CD4-positive, alpha-beta T cell treated with Interferon alpha-2 for 1 hour (primary cell): Measurements from ENCODE around the gene AHNAK.

ENCODE experiments used
- DNase-seq, 2 donors: peaks; one replicate each; pipeline ENCODE4 v3.0.0-alpha.2; 2020 to 2022

The AHNAK gene

DNA sequence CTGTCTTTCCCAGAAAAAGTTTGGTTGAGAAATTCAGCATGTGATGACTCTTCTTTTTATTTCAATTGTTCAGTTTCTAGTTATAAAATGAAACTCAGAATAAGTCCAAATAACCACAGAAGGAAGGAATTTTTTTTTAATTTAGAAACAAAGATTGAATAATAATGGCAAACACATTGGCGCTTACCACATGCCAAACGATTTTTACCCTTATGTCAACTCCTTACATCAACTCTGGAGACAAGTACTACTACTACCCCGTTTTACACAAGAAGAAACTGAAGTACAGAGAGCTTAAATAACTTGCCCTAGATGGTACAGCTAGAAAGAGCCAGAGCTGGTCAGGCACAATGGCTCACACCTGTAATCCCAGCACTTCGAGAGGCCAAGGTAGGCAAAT is 52.4 kb downstream of the AHNAK start:
- DNase-seq = no peak

DNA sequence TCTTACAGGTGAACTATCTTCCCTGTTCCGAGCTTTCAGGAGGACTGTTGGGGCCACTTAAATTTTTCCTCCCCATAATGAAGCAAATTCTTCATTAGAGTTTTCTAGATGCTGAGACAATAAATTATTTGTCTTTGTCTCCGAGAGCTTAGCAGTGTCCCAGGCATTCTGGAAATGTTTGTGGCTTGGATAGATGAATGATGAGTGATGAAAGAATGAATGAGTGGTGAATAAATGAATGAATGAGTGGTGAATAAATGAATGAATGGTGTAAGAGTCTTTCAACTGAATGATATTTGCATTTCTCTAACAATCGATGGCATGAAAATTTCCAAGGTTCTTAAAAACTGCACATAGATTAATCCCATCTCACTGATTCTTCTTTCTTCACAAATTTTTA is 52.8 kb downstream of the AHNAK start:
- no peak for DNase-seq

DNA sequence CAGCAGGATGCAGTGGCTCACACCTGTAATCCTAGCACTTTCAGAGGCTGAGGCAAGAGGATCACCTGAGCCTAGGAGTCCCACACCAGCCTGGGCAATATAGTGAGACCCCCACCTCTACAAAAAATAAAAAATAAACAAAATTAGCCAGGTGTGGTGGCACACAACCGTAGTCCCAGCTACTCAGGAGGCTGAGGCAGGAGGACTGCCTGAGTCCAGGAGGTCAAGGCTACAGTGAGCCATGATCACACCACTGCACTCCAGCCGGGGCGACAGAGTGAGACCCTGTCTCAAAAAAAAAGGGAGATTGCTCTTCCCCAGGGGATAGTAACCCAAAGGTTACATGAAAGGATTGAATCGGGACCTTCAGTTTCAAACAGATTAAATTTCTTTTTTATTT is 54.0 kb downstream of the AHNAK start:
- no peak for DNase-seq

DNA sequence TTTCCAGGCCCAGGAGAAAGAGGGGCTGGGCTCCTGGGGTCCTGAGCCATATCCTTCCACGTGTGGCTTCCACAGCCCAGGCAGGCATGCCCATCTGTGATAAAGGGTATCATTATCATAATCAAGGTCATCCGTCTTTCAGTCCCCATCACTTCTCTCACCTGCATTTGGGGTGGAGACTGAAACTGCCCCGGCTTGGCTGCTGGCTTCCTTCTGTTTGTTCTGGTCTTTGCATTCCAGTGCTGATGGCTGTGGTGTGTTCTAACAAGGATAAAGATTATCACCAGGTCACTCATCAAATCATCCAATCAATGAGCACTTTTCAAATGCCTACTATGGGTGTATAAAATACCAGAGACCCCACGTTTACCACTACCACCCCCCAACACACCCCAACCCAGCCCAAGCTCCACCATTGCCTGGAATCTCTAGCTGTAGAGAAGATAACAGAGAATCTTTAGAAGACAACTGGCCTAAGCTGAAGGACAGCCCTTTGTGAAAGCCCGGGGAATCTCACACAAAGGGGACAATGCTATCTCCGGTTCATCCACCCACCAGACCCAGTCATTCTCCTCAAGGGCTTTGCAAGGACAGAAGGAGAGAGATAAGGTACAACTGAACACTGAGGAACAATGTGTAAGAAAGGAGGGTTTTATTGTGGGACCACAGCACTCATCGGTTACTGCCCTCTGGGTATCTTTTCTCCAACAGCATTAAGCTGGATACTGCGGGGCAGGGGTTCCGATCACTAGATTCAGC is 54.9 kb downstream of the AHNAK start:
- DNase-seq = no peak

DNA sequence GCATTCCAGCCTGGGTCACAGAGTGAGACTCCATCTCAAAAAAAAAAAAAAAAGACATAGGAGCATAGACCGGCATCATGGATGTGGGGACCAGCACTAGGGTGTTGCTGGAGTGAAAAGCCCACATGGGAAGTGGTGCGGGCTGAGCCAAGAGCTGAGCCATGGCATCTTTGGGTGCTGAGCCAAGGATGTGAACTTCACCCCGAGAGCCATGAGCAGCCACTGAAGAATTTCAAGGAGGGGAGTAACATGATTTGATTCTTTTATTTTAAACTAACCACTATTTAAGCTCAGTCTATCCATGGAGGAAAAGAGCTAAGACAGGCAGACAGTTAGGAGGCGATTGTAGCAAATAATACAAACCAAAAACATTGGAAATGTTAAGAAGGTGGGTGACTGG is 57.4 kb downstream of the AHNAK start:
- no peak for DNase-seq

DNA sequence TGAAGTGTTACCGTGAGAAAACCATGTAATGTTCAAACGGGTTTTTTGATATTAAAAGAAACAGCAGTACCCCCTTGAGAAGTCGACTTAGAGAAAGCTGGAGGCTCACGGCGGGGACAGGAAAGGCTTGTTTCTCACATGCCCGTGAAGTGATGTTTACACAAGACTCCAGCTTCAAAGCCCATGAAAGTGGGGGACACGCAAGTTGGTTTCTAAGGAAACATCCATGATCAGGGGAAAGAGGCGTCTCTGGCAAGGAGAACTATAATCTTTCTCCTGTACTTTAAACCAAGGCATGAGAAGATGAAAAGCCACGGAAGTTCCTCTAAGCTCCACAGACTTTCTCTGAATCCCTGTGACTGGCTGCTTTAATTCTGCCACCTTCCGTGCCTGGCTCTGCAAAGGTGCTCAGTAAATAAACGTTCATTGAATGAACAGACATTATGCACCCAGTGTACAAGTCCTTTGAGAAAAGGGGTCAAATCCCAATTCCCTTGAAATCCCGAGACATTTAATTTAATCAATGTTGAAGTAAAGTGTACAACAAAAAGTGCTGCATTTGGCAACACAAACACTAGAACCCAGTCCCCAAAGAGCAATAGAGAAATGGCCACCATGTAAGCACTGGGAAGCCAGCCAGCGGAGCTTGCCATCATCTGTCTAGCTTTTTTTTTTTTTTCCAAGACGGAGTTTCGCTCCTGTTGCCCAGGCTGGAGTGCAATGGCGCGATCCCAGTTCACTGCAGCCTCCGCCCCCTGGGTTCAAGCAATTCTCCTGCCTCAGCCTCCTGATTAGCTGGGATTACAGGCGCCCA is 58.7 kb downstream of the AHNAK start:
- no peak for DNase-seq

DNA sequence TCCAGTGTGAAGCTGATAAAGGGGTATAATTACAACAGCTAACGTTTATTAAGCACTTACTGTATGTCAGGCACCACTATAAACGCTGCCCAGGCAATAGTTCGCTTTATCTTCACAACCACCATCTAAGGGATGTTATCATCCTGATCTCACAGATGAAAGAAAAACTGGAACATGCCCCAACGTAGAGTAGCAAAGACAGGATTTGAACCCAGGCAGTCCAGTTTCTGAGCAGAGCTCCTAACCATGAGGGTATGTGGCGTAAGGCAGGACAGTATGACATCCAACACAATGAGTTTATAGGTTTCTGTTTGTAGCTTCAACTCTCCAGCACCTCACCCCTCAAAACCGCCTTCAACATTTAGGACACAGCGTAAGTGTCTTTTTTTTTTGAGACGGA is 59.5 kb downstream of the AHNAK start:
- no peak for DNase-seq

DNA sequence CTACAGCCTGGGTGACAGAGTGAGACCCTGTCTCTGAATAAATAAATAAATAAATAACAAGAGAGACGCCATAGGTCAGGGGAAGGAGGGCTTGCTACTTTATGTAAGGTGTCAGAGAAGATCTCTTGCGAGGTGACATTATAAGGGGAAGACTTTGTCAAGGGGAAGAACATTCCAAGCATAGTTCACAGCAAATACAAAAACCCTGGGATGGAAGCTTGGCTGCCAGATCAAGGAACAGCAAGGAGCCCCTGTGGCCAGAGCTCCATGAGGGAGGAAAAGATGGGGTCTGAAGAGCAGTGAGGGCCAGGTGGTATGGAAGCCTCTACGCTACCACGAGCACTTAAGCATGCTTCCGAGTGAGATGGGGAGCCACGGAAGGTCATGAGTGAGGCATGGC is 62.3 kb downstream of the AHNAK start:
- no peak for DNase-seq

DNA sequence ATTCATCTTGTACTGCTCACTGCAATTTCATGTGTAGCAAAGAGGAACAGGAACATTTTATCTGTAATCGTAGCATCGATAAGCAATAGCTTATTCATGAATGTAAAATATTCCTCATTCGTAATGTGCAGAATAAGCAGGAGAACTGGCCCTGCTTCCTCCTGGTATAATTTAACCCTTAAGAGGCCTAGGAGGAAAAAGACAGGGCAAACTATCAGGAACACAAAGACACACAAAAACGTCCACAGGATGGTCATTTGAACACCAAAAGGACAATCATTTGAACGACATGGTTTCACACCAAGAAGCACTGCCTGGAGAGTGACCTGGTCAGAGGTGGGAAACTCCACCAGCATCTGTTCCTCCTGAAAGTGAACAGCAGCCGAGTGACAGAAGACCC is 63.9 kb downstream of the AHNAK start:
- no peak for DNase-seq

DNA sequence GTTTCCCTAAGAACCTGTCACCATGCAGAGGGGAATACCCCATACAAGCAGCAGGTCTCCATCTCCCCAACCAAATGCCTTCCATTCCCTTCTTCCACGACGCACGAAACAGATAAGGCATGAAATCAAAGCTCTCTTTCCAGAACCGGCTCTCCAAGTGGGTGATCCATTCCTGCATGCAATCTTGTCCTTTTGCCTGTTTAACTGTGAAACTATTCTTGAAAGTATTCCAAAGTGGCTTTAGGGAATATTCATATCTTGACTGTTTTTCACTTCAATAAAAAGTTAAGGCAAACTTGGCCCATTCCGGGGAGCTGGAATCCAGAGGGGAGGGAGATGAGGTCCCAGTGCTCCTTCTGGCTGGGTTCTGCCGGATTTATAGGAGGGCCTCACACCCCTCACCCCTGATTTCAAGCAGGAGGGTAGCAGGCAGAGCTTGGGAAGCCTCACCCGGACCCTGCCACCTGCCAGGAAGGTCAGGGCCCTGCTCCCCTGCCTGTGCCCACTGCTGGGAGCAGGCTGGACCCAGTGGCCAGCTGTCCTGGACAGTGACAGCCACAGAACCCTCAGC is 66.9 kb downstream of the AHNAK start:
- DNase-seq = no peak

DNA sequence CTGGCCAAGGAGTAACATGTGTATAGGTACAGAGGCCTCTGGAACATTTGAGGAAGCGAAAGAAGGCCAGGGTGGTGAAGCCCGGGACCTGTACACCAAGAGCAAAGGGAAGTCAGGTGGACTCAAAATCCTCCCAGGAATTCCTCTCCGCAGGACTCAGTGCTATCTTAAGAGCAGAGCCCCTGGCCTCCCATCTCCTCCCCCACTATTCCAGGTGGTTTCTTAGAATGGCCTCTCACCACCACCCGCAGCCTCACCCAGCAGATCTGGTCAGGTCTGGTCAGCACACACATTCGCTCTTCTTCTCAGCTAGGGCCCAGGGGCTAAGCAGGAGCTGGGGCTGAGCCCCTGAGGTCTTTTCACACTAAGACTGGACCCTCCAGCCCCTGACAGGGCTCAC is 68.7 kb downstream of the AHNAK start:
- DNase-seq = no peak

DNA sequence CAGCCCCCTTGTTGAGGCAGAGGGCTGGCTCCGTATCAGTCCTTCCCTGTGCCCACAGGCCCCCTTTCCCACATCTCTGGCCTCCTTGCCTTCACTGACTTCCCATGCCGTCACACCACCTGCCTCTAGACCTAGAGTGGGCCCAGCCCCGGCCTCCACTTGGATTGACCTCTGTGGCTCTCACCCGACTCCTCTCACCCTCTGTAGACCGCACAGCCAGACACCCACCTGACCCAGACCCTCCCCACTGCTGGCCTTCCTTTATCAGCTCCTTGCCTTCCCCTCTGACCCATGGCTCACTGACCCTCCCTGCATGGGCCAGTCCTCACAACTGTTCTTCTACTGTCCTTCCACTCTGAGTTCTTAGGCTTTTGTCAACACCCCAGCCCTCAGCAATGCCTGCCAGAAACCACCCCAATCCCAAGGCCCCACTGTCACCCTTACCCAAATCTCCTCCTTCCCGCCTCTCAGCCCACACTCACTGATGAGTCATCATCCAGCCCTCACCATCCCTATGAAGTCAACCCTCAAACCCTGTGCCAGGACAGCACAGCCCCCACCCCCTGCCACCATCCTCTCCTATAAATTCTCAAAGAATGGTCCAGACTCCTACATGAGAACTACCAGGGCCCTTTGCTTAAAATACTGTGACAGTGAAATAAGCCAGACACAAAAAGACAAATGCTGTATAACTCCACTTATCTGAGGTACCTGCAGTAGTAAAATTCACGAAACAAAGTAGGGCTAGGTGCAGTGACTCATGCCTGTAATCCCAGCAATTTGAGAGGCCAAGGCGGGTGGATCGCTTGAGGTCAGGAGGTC is 74.3 kb downstream of the AHNAK start:
- DNase-seq = no peak

DNA sequence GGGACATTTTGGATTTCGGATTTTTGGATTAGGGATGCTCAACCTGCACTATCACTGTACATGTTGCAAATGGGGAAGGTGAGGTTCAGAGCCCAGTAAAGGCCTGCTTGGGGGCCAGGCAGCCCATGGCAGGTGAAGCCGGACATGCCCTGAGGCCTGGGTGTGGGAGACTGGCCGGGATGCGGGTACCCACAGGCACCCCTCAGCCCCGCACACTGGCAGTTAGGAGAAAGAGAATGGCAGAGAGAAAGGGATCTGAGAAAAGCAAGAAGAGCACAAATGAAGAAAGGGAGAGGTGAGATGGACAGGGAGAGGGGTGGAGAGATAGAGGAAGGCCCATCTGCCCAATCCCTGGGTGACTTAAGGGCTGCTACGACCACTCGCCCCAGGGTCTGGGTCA is 75.0 kb downstream of the AHNAK start:
- no peak for DNase-seq

DNA sequence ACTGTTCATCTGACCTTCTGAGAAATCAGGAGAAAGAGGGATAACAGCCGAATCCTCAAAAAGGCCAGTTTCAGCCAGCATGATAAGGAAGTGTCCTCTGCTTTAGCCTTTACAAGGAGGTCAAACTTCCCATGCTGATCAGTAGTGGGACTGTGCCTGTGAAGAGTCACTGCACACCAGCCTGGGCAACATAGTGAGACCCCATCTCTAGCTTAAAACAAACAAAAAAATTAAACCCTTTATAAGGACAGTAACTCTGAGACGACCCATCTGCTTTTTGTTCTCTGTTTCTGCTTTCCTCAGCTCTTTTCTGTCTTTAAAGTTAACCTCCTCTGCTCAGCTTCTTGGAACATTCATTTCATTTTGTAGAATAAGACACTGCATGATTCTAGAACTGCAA is 78.0 kb downstream of the AHNAK start:
- no peak for DNase-seq

DNA sequence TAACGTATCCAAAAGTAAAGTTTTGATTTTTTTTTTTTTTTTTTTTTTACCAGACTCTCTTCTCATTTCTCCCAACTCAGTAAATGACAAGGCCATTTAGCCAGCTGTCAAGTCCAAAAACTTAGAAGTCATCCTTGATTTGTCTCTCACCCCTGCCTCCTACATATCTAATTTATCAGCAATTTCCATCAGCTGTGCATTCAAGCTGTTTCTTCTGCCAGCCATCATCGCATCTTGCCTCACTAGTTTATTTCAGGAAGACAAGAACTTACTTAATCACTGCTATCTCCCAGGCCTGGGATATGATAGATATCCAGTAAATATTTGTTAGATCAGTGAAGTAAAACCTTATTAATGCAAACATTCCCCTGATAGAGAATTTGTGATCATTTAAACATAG is 80.2 kb downstream of the AHNAK start:
- no peak for DNase-seq

DNA sequence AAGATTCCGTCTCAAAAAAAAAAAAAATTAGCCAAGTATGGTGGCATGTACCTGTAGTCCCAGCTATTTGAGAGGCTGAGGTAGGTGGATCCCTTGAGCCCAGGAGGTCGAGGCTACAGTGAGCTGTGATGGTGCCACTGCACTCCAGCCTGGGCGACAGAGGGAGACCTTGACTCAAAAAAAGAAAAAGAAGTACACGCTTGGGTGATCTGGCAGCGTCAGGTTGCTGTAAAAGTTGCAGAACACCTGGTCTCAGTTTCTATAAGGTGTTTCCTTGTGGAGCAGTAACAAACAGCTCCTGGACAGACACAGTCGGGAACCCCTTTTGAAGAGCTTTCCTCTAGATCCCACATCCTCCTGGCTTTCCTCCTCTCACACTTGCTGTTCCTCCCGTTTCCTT is 82.0 kb downstream of the AHNAK start:
- DNase-seq = no peak

DNA sequence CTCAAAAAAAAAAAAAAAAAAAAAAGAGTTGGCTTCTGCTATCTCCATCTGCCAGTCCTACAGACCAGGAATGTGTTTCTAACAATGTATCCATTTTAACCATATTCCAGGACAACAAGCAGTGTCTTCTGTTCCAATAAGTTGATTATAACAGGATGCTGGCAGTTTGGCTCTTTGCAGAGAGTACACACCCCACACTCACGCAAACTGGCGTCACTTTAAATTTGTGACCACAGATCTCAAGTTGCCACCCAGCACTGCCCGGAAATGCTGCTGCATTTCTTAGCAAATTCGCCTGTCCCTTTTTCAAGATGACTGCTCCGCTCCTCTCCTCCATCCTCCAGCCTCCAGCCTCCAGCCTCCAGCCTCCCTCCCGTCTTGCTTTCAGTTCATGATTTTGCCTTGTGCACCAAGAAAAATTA is 83.5 kb downstream of the AHNAK start:
- DNase-seq = peak; percentile 5 to 41

DNA sequence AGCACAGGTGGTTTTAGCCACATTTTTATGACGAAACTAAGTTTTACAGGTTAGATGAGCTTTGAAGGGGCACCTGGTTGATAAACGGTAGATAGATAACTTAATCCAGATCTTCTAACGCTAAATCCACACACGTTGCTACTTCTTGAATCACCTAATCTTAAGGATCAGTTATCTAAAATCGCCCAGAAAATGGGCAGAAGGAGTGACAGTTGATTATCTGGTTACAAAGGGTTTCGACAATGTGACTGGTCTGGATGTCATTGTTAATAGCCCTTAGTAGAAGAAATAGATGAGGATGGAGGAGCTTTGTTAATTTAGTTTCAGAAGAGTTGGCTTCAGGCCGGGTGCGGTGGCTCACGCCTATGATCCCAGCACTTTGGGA is 84.1 kb downstream of the AHNAK start:
- no peak for DNase-seq

DNA sequence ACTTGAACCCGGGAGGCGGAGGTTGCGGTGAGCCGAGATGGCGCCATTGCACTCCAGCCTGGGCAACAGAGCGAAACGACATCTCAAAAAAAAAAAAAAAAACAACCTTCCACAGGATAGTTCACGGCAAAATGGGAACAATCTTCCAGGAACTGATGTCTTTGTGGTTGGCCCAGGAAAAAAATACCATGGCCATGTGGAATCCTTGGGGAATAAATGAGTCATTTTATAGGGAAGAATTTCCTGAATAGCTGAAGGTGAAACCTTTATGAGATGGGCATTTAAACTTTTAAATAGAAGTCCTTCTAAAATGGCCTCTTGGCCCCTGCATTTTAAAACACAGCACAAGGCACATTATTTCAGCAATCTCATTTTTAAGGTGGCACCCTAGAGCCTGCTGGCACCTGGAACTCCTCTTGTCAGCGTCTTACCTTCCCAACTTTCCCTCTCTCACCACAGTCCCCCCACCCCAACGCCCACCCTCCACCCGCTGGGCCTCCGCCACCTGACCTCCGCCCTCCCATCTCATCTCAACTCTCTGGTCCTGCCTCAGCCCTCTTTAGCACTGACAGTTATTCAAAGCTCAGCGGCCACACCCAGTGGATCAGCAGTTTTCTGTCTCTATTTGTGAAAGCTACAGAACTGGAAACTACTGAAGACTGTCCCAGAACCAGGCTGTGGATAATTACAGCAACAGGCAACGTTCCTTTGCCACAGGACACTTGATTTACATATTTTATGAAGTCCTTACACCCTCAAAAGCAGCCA is 84.7 kb downstream of the AHNAK start:
- no peak for DNase-seq

DNA sequence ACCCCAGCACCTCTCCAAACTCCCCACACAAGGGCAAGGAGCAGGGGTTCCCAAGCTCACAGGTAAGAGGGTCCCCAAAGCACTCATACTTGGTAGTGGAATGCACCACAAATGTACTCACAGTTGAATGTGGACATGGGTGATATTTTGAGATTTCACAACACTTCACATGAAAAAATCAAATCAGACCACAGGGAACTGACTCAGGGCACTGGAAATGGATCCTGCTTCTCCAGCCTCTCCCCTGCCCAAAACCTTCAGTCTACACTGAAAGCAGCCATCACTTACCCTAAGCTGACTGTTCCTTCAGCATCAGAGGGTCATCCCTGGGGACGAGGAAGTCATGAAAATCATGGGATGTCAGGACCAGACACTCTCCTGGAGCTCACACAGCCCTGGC is 87.5 kb downstream of the AHNAK start:
- DNase-seq = no peak

DNA sequence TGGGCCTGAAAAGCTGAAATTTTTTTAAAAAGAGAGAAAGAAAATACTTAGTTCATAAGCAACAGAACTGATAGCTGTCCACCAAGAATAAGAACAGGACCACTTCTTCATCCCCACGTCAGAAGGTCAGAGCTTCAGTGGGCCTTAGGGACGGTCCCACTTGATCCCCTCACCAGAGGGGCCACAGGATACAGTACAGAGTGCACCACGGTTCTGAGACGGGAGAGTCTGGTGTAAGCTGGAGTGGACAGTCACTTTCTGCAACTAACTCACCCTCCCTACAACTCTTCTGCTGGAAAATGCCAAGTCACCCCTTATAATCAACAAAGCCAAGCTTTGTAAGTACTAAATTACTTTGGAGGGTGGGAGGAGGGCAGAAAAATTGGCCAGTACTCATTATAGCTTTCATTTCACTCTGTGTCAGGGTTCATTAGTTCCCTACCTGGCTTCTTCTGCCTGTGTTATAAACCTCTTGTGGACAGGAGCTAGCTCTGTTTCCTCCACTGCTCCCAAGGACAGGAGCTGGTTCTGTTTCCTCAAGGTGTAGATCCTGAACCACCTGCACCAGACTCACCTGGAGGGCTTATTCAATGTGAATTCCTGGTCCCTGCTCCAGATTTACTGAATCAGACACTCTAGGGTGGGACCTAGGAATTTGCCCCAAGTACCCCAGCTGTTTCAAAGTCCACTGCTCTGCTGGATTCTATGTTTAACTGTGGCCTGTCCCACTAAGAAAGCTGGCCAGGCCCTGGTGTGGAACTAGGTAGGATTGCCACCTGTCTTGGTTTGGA is 88.2 kb downstream of the AHNAK start:
- DNase-seq = no peak

DNA sequence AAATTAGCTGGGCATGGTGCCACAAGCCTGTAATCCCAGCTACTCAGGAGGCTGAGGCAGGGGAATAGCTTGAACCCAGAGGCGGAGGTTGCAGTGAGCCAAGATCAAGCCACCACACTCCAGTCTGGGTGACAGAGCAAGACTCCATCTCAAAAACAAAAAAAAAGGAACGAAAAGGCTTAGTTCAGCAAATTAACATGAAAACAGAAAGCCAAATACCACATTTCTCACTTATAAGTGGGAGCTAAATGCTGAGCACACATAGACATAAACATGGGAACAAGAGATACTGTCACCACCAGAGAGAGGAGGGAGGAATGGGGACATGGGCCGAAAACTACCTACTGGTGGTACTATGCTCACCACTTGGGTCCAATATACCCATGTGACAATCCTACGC is 89.1 kb downstream of the AHNAK start:
- DNase-seq = no peak
